ENCODE data around the gene NTM. TPM values are rescaled to one million over a fixed set of nuclear protein-coding genes. Genes with fewer than 3 reads are reported as not detected.

The NTM gene
- total RNA-seq, 1 donor from 2014 or later = 82.7 TPM

DNA sequence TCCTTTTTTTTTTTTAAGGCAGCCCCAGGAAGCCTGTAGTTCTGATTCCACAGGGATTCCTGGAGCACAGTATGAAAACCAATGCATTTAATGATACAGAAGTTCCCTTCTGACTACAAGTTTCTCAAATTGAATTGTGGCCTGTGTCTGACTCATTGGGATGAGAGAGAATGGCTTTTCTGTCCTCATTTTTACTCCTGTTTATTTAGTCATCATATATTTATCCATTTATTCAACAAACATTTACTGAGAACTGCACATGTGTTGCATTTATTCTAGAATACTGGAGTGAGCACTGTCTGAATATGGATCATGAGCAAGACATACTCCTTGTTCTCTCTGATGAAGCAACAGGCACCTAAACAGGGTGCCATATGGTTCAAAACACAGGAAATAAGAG lies 231.2 kb downstream of the NTM start:
- Mint-ChIP-seq H3K27ac (ENCODE audit: unreplicated experiment) (no peak overlapping the region), H3K4me3 (ENCODE audit: unreplicated experiment) (no peak overlapping the region), H3K4me1 (ENCODE audit: unreplicated experiment) (no peaks in the 10 kb centered on the region), H3K36me3 (ENCODE audit: unreplicated experiment) (no peaks in the 10 kb centered on the region), H3K9me3 (ENCODE audit: unreplicated experiment) (no peaks in the 10 kb centered on the region), H3K27me3 (ENCODE audit: unreplicated experiment) (peaks cover 28% of the 10 kb centered on the region)
- TF ChIP-seq, protein P1, sequence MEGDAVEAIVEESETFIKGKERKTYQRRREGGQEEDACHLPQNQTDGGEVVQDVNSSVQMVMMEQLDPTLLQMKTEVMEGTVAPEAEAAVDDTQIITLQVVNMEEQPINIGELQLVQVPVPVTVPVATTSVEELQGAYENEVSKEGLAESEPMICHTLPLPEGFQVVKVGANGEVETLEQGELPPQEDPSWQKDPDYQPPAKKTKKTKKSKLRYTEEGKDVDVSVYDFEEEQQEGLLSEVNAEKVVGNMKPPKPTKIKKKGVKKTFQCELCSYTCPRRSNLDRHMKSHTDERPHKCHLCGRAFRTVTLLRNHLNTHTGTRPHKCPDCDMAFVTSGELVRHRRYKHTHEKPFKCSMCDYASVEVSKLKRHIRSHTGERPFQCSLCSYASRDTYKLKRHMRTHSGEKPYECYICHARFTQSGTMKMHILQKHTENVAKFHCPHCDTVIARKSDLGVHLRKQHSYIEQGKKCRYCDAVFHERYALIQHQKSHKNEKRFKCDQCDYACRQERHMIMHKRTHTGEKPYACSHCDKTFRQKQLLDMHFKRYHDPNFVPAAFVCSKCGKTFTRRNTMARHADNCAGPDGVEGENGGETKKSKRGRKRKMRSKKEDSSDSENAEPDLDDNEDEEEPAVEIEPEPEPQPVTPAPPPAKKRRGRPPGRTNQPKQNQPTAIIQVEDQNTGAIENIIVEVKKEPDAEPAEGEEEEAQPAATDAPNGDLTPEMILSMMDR (IDR thresholded peaks at IDR 0.05) = no peak
- DNase-seq (ENCODE audit: extremely low spot score, unreplicated experiment) = no peak

GRCh38 chr11:131602431-131602830 lies 232.0 kb downstream of the NTM start:
- H3K4me3 Mint-ChIP-seq (ENCODE audit: unreplicated experiment) = no peak overlapping the region
- no peak for DNase-seq (ENCODE audit: extremely low spot score, unreplicated experiment)

GRCh38 chr11:131606811-131607335 lies 236.5 kb downstream of the NTM start:
- H3K9me3 Mint-ChIP-seq (ENCODE audit: unreplicated experiment) = peaks cover 4% of the 10 kb centered on the region
- no peak overlapping the region for H3K4me3 Mint-ChIP-seq (ENCODE audit: unreplicated experiment)
- no peak for DNase-seq (ENCODE audit: extremely low spot score, unreplicated experiment)
- H3K27ac Mint-ChIP-seq (ENCODE audit: unreplicated experiment) = no peak overlapping the region
- peaks cover 22% of the 10 kb centered on the region for H3K27me3 Mint-ChIP-seq (ENCODE audit: unreplicated experiment)
- H3K4me1 Mint-ChIP-seq (ENCODE audit: unreplicated experiment) = peaks cover 1% of the 10 kb centered on the region
- H3K36me3 Mint-ChIP-seq (ENCODE audit: unreplicated experiment) = no peaks in the 10 kb centered on the region
- TF ChIP-seq, protein P1 (IDR thresholded peaks at IDR 0.05) = no peak

More at GRCh38 chr11:131602431-131602830, 232.0 kb downstream of the NTM start:
- Mint-ChIP-seq H3K27ac (ENCODE audit: unreplicated experiment) (no peak overlapping the region), H3K9me3 (ENCODE audit: unreplicated experiment) (no peaks in the 10 kb centered on the region), H3K4me1 (ENCODE audit: unreplicated experiment) (no peaks in the 10 kb centered on the region), H3K36me3 (ENCODE audit: unreplicated experiment) (no peaks in the 10 kb centered on the region), H3K27me3 (ENCODE audit: unreplicated experiment) (peaks cover 20% of the 10 kb centered on the region)
- TF ChIP-seq, protein P1 (IDR thresholded peaks at IDR 0.05) = no peak

DNA sequence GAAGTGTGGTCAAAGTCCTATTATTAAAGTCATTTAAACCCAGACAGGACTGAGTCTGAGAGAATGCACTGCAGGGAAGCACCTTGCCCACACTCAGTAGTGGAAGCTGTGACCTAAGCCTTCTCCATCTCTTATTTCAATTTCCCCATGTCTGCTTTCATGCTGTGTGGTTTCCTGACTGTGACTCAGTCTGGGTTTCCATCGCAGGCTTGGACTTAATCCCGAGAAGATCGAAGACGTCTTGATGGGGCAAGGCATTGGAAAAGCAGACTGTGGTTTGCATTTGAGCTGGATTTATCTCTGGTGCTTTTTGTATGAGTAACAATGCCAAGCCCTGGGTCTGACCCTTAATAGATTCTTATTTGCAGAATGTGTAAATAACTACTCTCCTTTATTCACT lies 238.9 kb downstream of the NTM start:
- Mint-ChIP-seq H3K27ac (ENCODE audit: unreplicated experiment) (no peak overlapping the region), H3K36me3 (ENCODE audit: unreplicated experiment) (no peaks in the 10 kb centered on the region), H3K4me1 (ENCODE audit: unreplicated experiment) (peaks cover 1% of the 10 kb centered on the region)

DNA sequence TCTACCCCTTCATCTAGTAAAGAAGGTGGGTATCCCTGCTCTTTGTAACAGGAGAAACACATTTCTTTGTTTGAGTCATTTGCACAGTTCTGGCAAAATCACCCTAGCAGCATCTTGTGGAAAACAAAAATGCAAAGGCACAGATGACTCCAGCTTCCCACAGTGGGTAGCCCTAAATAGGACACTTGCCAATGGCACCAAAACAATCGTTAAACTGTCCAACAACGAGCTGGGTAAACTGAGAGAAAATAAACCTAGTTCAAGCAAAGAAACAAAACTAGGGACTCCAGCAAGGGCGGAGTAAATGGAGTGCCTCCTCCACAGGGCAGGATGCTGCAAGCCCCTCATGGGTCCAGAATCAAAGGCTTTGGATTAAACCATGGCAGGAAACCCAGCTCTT lies 239.5 kb downstream of the NTM start:
- H3K9me3 Mint-ChIP-seq (ENCODE audit: unreplicated experiment) = peaks cover 4% of the 10 kb centered on the region
- H3K4me3 Mint-ChIP-seq (ENCODE audit: unreplicated experiment) = no peak overlapping the region
- TF ChIP-seq, protein P1 (IDR thresholded peaks at IDR 0.05) = no peak
- no peak overlapping the region for H3K27ac Mint-ChIP-seq (ENCODE audit: unreplicated experiment)
- peaks cover 1% of the 10 kb centered on the region for H3K4me1 Mint-ChIP-seq (ENCODE audit: unreplicated experiment)
- H3K36me3 Mint-ChIP-seq (ENCODE audit: unreplicated experiment) = no peaks in the 10 kb centered on the region
- H3K27me3 Mint-ChIP-seq (ENCODE audit: unreplicated experiment) = peaks cover 14% of the 10 kb centered on the region
- DNase-seq (ENCODE audit: extremely low spot score, unreplicated experiment) = no peak

More for the DNA sequence above, 238.9 kb downstream of the NTM start:
- TF ChIP-seq, protein P1 (IDR thresholded peaks at IDR 0.05) = no peak
- peaks cover 4% of the 10 kb centered on the region for H3K9me3 Mint-ChIP-seq (ENCODE audit: unreplicated experiment)
- no peak overlapping the region for H3K4me3 Mint-ChIP-seq (ENCODE audit: unreplicated experiment)
- DNase-seq (ENCODE audit: extremely low spot score, unreplicated experiment) = no peak
- H3K27me3 Mint-ChIP-seq (ENCODE audit: unreplicated experiment) = peaks cover 14% of the 10 kb centered on the region

Data from osteocyte (in vitro differentiated cells).